ENCODE results near the gene INHBE.
A peak's percentile ranks its signal among the peaks of the same experiment; 100 is the strongest.
"Not testable (repeated sequence)": the region's sequence is repeated elsewhere in the genome, so short reads cannot be mapped to it uniquely, and the experiment has no call there.

INHBE gene

GRCh38 chr12:57476993-57477709 lies 22.0 kb downstream of the INHBE start:
- DNase-seq: no peak

GRCh38 chr12:57477710-57478681 lies 22.9 kb downstream of the INHBE start:
- DNase-seq: no peak

GRCh38 chr12:57479043-57479375 lies 23.9 kb downstream of the INHBE start:
- DNase-seq: no peak

GRCh38 chr12:57479376-57480115 lies 24.4 kb downstream of the INHBE start, which contains the start of gene ARHGAP9:
ARHGAP9 (minus strand) TSS chr12:57479866; CDS start chr12:57479406, 460 bp downstream.
- no peak for DNase-seq

- DNase-seq: no peak
Measured at GRCh38 chr12:57481671-57482070, 26.6 kb downstream of the INHBE start.

- no peak for DNase-seq
Measured at GRCh38 chr12:57483466-57483865, 28.4 kb downstream of the INHBE start.

- DNase-seq: no peak
Measured at GRCh38 chr12:57485695-57486094, 30.6 kb downstream of the INHBE start.

GRCh38 chr12:57487055-57487596 lies 32.0 kb downstream of the INHBE start:
- no peak for DNase-seq

GRCh38 chr12:57487597-57488401 lies 32.7 kb downstream of the INHBE start, which contains the start of gene MARS1:
MARS1 (plus strand) TSS chr12:57488068; CDS start chr12:57488091, 23 bp downstream.
- peak; percentile 97 for DNase-seq

GRCh38 chr12:57488402-57489156 lies 33.5 kb downstream of the INHBE start:
- DNase-seq: no peak

- no peak for DNase-seq
Measured at GRCh38 chr12:57489157-57489641, 34.1 kb downstream of the INHBE start.

GRCh38 chr12:57490126-57490525 lies 35.0 kb downstream of the INHBE start:
- DNase-seq: no peak

GRCh38 chr12:57491393-57492280 lies 36.5 kb downstream of the INHBE start:
- DNase-seq: no peak

GRCh38 chr12:57495051-57495701 lies 40.1 kb downstream of the INHBE start:
- DNase-seq: not testable (repeated sequence)

GRCh38 chr12:57496822-57497221 lies 41.7 kb downstream of the INHBE start:
- DNase-seq: no peak

GRCh38 chr12:57497223-57498131 lies 42.4 kb downstream of the INHBE start:
- DNase-seq: no peak

GRCh38 chr12:57498132-57498502 lies 43.0 kb downstream of the INHBE start:
- no peak for DNase-seq

- DNase-seq: no peak
Measured at GRCh38 chr12:57498571-57498970, 43.5 kb downstream of the INHBE start.
